LNCaP clone FGC (cell line): ENCODE measurements around the gene AKAP12.

Experiments used
- DNase-seq: peaks from one replicate; pipeline ENCODE4 v3.0.0-alpha.2; 2011; ENCODE audit warnings: low read depth
- H3K4me3 ChIP-seq: 2 replicates; pipeline ENCODE4 v1.5.1; 2011; ENCODE audit warnings: mild to moderate bottlenecking, low read depth, low read length, control low read depth
- TF ChIP-seq, protein P1 (sequence below): IDR thresholded peaks from 2 replicates; pipeline ENCODE4 v1.5.1; 2012; ENCODE audit warnings: mild to moderate bottlenecking; ENCODE audit not compliant: control insufficient read depth, insufficient read depth; ENCODE audit errors: extremely low read depth

The AKAP12 gene

DNA sequence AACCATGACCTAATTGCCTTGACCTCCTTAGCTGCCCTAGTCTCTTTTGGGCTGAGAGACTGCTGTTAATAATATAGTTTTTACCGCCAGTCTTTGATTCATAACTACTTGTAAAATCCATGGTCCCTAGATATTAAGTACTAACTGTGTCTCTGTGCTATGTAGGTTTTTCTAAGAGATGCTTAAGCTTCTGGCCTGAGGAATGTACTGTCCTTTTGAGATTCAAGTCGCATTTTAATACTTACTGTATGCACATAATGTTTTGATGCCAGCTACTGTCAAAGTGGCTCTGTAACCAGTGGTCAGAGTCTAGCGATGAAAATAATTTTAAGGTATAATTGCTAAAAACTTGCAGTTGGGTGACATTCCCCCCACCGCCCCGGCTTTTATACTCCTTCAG lies 2.1 kb downstream of the AKAP12 start:
- H3K4me3 ChIP-seq, result no peak overlapping the region
- TF ChIP-seq, protein P1, sequence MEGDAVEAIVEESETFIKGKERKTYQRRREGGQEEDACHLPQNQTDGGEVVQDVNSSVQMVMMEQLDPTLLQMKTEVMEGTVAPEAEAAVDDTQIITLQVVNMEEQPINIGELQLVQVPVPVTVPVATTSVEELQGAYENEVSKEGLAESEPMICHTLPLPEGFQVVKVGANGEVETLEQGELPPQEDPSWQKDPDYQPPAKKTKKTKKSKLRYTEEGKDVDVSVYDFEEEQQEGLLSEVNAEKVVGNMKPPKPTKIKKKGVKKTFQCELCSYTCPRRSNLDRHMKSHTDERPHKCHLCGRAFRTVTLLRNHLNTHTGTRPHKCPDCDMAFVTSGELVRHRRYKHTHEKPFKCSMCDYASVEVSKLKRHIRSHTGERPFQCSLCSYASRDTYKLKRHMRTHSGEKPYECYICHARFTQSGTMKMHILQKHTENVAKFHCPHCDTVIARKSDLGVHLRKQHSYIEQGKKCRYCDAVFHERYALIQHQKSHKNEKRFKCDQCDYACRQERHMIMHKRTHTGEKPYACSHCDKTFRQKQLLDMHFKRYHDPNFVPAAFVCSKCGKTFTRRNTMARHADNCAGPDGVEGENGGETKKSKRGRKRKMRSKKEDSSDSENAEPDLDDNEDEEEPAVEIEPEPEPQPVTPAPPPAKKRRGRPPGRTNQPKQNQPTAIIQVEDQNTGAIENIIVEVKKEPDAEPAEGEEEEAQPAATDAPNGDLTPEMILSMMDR, result no peak
- no peak for DNase-seq

DNA sequence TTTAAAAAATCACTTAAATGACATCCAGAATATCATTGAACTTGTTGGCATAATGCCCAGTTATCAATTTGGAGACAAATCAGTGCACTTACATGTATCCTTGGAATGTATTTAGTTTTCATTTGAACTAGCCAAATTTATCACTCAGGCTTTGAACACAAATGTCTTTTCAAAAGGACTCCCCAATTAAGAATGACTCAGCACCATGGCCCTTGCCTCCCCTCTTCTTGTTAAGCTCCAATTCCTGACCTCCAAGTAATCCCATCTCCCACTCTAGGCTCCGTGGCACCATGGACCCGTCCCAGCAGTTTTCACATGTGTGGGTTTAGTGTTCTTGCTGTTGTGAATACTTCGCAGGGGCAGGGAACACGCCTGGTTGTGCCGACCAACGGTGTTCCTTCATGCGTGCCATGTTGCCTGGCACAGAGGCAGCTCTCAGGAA lies 2.7 kb downstream of the AKAP12 start:
- no peak overlapping the region for H3K4me3 ChIP-seq
- no peak for DNase-seq

DNA sequence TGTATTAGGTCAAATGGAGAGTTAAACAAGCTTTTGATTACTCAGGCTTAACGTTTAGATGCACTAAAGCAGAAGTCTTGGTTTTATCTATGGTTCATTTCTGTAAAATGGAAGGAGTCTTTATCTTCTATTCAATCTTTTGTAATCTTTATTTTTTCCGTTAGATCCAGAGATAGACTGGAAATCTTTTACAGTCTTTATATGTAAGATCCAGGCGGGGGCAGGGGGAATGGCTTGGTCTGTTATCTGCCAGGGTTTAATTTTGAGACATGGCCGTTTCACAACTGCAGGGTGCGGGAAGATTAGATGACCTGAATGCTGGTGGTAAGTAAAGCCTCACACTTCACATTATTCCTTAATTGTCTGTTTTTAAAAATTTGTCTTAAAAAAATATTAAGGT lies 3.7 kb downstream of the AKAP12 start:
- no peak overlapping the region for H3K4me3 ChIP-seq
- TF ChIP-seq, protein P1, result no peak
- DNase-seq, result no peak

More for the DNA sequence above, 2.7 kb downstream of the AKAP12 start:
- TF ChIP-seq, protein P1, result no peak

DNA sequence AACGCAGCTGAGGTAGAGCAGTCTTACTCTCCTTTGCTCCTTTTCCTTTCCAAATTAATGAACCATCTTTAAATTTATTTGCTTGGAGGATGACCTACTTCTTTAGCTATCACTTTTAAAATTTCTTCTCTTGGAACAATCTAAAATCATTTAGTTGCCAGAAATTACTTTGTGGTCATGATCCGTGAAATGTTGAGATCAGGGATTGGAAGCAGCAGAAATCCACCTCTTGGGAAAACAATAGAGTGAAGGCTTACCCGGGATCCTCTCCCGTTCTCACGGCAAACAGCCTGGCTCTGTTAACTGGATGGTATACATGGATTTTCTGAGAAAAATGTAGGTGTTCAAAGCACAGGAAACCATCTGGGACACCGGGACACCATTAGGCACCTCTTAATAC lies 7.7 kb downstream of the AKAP12 start:
- DNase-seq, result no peak
- no peak overlapping the region for H3K4me3 ChIP-seq
- TF ChIP-seq, protein P1, result no peak

DNA sequence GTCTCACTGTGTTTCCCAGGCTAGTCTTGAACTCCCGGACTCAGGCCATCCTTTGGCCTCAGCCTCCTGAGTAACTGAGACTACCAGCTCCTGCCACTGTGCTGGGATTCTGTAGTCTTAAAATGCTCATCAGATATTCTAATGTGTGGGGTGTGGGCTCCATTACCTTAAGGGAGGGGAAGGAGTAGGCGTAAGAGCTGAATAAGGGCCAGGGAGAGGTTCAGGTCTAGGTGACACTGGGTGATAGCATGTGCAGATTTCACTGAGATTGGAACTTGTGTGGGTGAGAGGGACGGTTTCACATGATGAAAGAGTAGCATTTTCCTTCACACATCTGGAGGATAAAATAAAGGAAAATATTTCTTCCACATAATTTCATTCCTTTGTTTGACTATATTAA lies 8.5 kb downstream of the AKAP12 start:
- TF ChIP-seq, protein P1, result no peak
- DNase-seq, result no peak
- no peak overlapping the region for H3K4me3 ChIP-seq

DNA sequence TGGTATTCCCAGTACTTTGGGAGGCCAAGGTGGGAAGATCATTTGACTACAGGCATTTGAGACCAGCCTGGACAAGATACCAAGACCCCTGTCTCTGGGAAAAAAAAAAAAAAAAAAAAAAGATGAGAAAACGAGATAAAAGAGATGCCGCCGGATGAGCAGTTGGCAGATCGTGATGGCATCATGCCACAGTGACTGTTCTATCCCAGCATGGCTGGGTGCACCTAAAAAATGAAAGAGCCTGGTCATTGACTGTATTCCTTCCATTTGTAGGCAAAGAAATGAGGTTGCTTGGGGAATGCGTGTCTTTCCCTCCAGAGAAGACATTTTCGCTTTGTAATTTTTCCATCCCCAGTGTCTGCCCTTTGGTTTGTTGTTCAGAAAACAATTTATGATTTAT lies 12.9 kb downstream of the AKAP12 start:
- TF ChIP-seq, protein P1, result no peak
- no peak overlapping the region for H3K4me3 ChIP-seq
- no peak for DNase-seq

DNA sequence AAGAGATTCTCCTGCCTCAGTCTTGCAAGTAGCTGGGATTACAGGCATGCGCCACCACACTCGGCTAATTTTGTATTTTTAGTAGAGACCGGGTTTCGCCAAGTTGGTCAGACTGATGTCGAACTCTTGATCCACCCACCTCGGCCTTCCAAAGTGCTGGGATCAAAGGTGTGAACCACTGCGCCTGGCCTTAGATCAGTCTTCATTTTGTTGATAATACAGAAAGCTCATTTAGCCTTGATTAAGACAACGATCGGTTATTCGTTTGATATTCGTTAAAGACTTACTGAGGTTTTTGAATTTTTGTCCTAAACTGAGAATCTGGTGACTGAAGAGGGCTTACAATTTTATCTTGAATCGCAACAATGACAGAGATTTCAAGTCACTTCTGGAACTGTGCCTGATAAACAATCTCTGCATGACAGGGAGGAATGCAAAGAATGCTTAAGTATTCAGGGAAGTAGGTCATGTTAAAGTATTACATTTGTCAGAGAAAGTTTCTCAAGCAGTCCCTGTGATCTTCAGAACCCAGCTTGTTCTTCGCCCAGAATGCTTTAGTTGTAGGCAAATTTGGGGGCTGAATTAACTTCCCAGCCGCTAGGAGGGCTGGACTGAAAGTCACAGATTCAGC lies 14.8 kb downstream of the AKAP12 start:
- no peak overlapping the region for H3K4me3 ChIP-seq
- TF ChIP-seq, protein P1, result no peak
- no peak for DNase-seq
